Parathyroid adenoma (tissue), 2 donors: ENCODE data around the gene PRKAR1B.

Source experiments
- H2AFZ ChIP-seq: fragments of 300-600 bp; sonication (generic); one replicate; pipeline ENCODE4 v1.7.0; 2017; ENCODE audit warnings: antibody characterized with exemption, mild to moderate bottlenecking
- H3K27ac ChIP-seq: fragments of 300-600 bp; sonication (generic); one replicate; pipeline ENCODE4 v1.7.0; 2017
- H3K27me3 ChIP-seq: fragments of 300-600 bp; sonication (generic); one replicate; pipeline ENCODE4 v1.7.0; 2017; ENCODE audit warnings: low read length; ENCODE audit not compliant: control insufficient read depth, insufficient read depth
- H3K36me3 ChIP-seq: fragments of 300-600 bp; sonication (generic); one replicate; pipeline ENCODE4 v1.7.0; 2017; ENCODE audit warnings: low read length; ENCODE audit not compliant: control insufficient read depth, insufficient read depth
- H3K4me1 ChIP-seq: fragments of 300-600 bp; sonication (generic); one replicate; pipeline ENCODE4 v1.7.0; 2017; ENCODE audit warnings: control low read depth
- H3K4me2 ChIP-seq: fragments of 300-600 bp; sonication (generic); one replicate; pipeline ENCODE4 v1.7.0; 2017; ENCODE audit warnings: low read length
- H3K4me3 ChIP-seq: fragments of 300-600 bp; sonication (generic); one replicate; pipeline ENCODE4 v1.7.0; 2017; ENCODE audit warnings: low read depth, low read length
- H3K79me2 ChIP-seq: fragments of 300-600 bp; sonication (generic); one replicate; pipeline ENCODE4 v1.7.0; 2017; ENCODE audit warnings: control low read depth
- H3K9ac ChIP-seq: fragments of 300-600 bp; sonication (generic); one replicate; pipeline ENCODE4 v1.7.0; 2017; ENCODE audit warnings: mild to moderate bottlenecking
- H3K9me3 ChIP-seq: fragments of 300-600 bp; sonication (generic); one replicate; pipeline ENCODE4 v1.7.0; 2017; ENCODE audit warnings: low read length; ENCODE audit not compliant: control insufficient read depth
- CTCF ChIP-seq: fragments of 300-600 bp; sonication (generic); IDR thresholded peaks from one replicate; pipeline ENCODE4 v1.7.0; 2017; ENCODE audit warnings: antibody characterized with exemption, mild to moderate bottlenecking
- donor health status: primary hyperparathyroidism.

The PRKAR1B gene

GRCh38 chr7:721619-722248 is 5.3 kb downstream of the PRKAR1B start:
- Histone ChIP-seq H3K4me1 (no peaks in the 10 kb centered on the region), H3K9me3 (no peaks in the 10 kb centered on the region), H3K4me3 (no peak overlapping the region), H3K4me2 (no peak overlapping the region), H3K79me2 (peaks cover 6% of the 10 kb centered on the region), H3K9ac (no peak overlapping the region), H2AFZ (no peak overlapping the region), H3K36me3 (no peaks in the 10 kb centered on the region), H3K27me3 (no peaks in the 10 kb centered on the region), H3K27ac (no peak overlapping the region)
- TF ChIP-seq CTCF = no peak

DNA sequence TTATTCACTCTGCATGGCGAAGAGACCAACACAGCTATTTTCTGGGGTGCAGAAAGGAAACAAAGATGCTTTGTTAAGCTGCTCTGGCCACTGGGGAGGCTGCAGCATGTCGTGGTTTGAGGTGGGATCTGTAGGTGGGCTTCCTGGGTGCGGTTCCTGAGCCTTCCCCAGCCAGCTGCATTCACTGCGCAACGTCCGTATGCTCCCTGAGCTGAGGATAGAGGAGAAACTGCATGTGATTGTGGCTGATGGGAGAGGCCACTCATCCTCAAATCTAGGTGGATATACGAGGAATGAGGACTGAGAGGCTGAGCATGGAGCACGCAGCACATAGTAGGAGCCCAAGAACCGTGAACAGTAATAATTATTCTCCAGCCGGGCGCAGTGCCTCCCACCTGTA is 10.4 kb downstream of the PRKAR1B start:
- no peaks in the 10 kb centered on the region for H3K36me3 ChIP-seq
- no peak for TF ChIP-seq CTCF
- H3K9ac ChIP-seq = no peak overlapping the region
- no peak overlapping the region for H3K4me3 ChIP-seq
- H2AFZ ChIP-seq = no peak overlapping the region
- peaks cover 3% of the 10 kb centered on the region for H3K79me2 ChIP-seq
- no peaks in the 10 kb centered on the region for H3K9me3 ChIP-seq
- no peaks in the 10 kb centered on the region for H3K27me3 ChIP-seq
- no peak overlapping the region for H3K27ac ChIP-seq
- H3K4me1 ChIP-seq = no peaks in the 10 kb centered on the region
- H3K4me2 ChIP-seq = no peak overlapping the region

DNA sequence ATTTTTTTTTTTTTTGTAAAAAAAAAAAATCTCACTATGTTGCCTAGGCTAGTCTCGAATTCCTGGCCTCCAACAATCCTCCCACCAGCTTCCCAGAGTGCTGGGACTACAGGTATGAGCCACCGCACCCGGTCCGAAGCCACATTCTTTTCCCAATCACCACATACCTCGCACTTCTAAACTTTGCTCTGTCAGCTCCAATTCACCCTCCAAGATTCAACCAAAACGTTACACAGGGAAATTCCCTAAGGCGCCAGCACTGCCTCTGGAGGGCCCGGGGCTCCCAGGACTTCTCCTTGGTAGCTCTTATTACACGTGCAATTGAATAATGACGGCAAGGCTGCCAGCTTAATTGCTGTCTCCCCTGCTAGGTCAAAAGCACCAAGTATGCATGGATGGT is 10.9 kb downstream of the PRKAR1B start:
- no peak overlapping the region for H3K9ac ChIP-seq
- no peaks in the 10 kb centered on the region for H3K36me3 ChIP-seq
- H2AFZ ChIP-seq = no peak overlapping the region
- no peaks in the 10 kb centered on the region for H3K4me1 ChIP-seq
- no peak overlapping the region for H3K4me2 ChIP-seq
- no peak overlapping the region for H3K27ac ChIP-seq
- no peaks in the 10 kb centered on the region for H3K27me3 ChIP-seq
- TF ChIP-seq CTCF = no peak
- peaks cover 3% of the 10 kb centered on the region for H3K79me2 ChIP-seq
- no peak overlapping the region for H3K4me3 ChIP-seq
- no peaks in the 10 kb centered on the region for H3K9me3 ChIP-seq

GRCh38 chr7:714251-714671 is 12.8 kb downstream of the PRKAR1B start:
- H3K9ac ChIP-seq = no peak overlapping the region
- H3K27me3 ChIP-seq = no peaks in the 10 kb centered on the region
- H3K36me3 ChIP-seq = no peaks in the 10 kb centered on the region
- H3K9me3 ChIP-seq = no peaks in the 10 kb centered on the region
- no peaks in the 10 kb centered on the region for H3K79me2 ChIP-seq
- no peak overlapping the region for H3K27ac ChIP-seq
- no peaks in the 10 kb centered on the region for H3K4me1 ChIP-seq
- no peak overlapping the region for H3K4me2 ChIP-seq
- no peak overlapping the region for H3K4me3 ChIP-seq
- TF ChIP-seq CTCF = no peak
- H2AFZ ChIP-seq = no peak overlapping the region
